ENCODE measurements around the gene PRICKLE3. TPM values are rescaled to one million over a fixed set of nuclear protein-coding genes. Genes with fewer than 3 reads are reported as not detected.
A peak's percentile ranks its signal among the peaks of the same experiment; 100 is the strongest.
"Not testable (repeated sequence)": the region's sequence is repeated elsewhere in the genome, so short reads cannot be mapped to it uniquely, and the experiment has no call there.

PRICKLE3 gene
- total and polyA plus RNA-seq, 3 donors from 2014 or later, result 2.7 to 9.9 (median 6.1) TPM

GRCh38 chrX:49175435-49176274 lies 10.5 kb downstream of the PRICKLE3 start:
- no peak for DNase-seq
- Histone ChIP-seq H3K9me3 (no peaks in the 10 kb centered on the region), H3K4me3 (no peak overlapping the region), H3K27ac (no peak overlapping the region), H3K4me1 (no peaks in the 10 kb centered on the region), H3K27me3 (no peaks in the 10 kb centered on the region), H3K36me3 (ENCODE audit: low read depth, missing control alignments) (no peaks in the 10 kb centered on the region)
- WGBS, 2 donors, result 65% methylated on average over 28 of the region's 43 CpGs; no CpG with 5 or more reads in 1 of the 2 donors
- intact Hi-C loops (cut with DNase I; ENCODE audit: low total_unique reads), result no loop called here
- no peak for TF ChIP-seq CTCF (IDR thresholded peaks at IDR 0.05)
- no peak for TF ChIP-seq POLR2A (IDR thresholded peaks at IDR 0.05)

DNA sequence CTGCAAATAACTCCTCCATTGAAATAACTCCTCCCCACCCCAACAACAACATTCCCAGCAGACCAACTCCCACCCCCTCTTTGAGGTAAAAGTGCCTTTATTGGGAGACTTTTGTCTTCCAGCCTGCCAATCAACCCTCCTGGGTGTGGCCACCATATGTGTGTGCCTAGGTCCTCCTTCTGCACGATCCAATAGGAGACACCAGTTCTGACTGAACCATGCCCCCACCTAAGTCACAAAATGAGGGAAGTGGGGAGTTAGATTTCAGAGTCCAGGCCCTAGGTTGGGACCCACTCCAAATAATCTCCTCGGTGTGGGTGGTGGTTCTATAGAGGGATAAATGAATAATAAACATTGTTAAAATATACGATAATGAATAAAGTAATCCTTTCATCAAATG lies 11.4 kb downstream of the PRICKLE3 start:
- Histone ChIP-seq H3K27ac (no peak overlapping the region), H3K27me3 (no peaks in the 10 kb centered on the region), H3K36me3 (ENCODE audit: low read depth, missing control alignments) (no peaks in the 10 kb centered on the region), H3K4me1 (no peaks in the 10 kb centered on the region), H3K9me3 (no peaks in the 10 kb centered on the region), H3K4me3 (no peak overlapping the region)
- intact Hi-C loops (cut with DNase I; ENCODE audit: low total_unique reads), result no loop called here
- no peak for DNase-seq
- 64 to 70% methylated on average over 3 of the region's 3 CpGs for WGBS, 2 donors
- no peak for TF ChIP-seq POLR2A (IDR thresholded peaks at IDR 0.05)

- H3K4me3 ChIP-seq; H3K36me3 ChIP-seq (ENCODE audit: low read depth, missing control alignments); H3K4me1 ChIP-seq; H3K27me3 ChIP-seq; DNase-seq; intact Hi-C loops (cut with DNase I; ENCODE audit: low total_unique reads); H3K9me3 ChIP-seq; H3K27ac ChIP-seq: not testable (repeated sequence)
- WGBS, 2 donors, result 92% methylated on average over 7 of the region's 8 CpGs; no CpG with 5 or more reads in 1 of the 2 donors
Measured at GRCh38 chrX:49173544-49173943, 12.6 kb downstream of the PRICKLE3 start.

- Histone ChIP-seq H3K4me3 (peak overlapping the region; percentile 48 to 64), H3K36me3 (ENCODE audit: low read depth, missing control alignments) (no peaks in the 10 kb centered on the region), H3K27me3 (no peaks in the 10 kb centered on the region), H3K27ac (peak overlapping the region; percentile 72 to 83), H3K4me1 (no peaks in the 10 kb centered on the region), H3K9me3 (no peaks in the 10 kb centered on the region)
- TF ChIP-seq CTCF (IDR thresholded peaks at IDR 0.05) (no peak), POLR2A (IDR thresholded peaks at IDR 0.05) (no peak)
- WGBS, 2 donors, result 0% methylated on average over 7 to 16 of the region's 37 CpGs
- intact Hi-C loops (cut with DNase I; ENCODE audit: low total_unique reads), result no loop called here
- DNase-seq, result peak; percentile 82
Measured at GRCh38 chrX:49172280-49172780, 13.8 kb downstream of the PRICKLE3 start.

DNA sequence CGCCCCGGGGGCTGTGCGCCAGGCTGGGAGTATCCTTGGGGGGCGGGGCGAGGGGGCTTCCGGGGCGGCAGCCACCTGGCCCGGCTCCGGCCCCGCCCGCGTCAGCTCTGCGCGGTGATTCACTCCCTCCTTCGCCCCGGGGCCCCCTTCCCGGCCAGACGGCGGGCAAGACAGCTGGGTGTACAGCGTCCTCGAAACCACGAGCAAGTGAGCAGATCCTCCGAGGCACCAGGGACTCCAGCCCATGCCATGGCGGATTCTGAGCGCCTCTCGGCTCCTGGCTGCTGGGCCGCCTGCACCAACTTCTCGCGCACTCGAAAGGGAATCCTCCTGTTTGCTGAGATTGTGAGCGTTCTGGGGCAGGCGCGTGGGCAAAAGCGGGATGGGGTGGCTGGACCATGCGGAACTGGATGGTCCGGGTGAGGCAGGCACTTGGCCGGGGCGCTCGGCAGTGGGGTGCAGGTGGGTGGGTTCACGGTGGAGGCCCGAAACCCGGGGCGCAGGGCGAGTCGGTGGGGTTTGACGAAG lies 14.4 kb downstream of the PRICKLE3 start, which contains the start of gene PLP2:
Gene PLP2 (plus strand): TSS at position 147 of the 528 bp plus-strand sequence. CDS start 103 bp downstream, at position 250.
- no peaks in the 10 kb centered on the region for H3K9me3 ChIP-seq
- DNase-seq, result peak; percentile 34
- H3K27me3 ChIP-seq, result no peaks in the 10 kb centered on the region
- TF ChIP-seq CTCF (IDR thresholded peaks at IDR 0.05), result no peak
- TF ChIP-seq POLR2A (IDR thresholded peaks at IDR 0.05), result no peak
- H3K27ac ChIP-seq, result peak within 1 kb of the TSS; percentile 72 to 83
- H3K4me3 ChIP-seq, result peak within 1 kb of the TSS; percentile 48 to 64
- intact Hi-C loops (cut with DNase I; ENCODE audit: low total_unique reads), result no loop called here
- no peaks in the 10 kb centered on the region for H3K36me3 ChIP-seq (ENCODE audit: low read depth, missing control alignments)
- WGBS, 2 donors, result 0% methylated on average over 23 of the region's 46 CpGs; no CpG with 5 or more reads in 1 of the 2 donors
- H3K4me1 ChIP-seq, result no peaks in the 10 kb centered on the region

Data from testis (tissue), 3 donors.